SK-N-SH (cell line): ENCODE data around the gene NOPCHAP1. TPM values are rescaled to one million over a fixed set of nuclear protein-coding genes. Genes with fewer than 3 reads are reported as not detected.

Source experiments
- CTCF ChIA-PET: fragments of 300-600, 350-600 bp; formaldehyde crosslinking; extraction: SDS; loops from one replicate; lab custom pipeline; 2021; lab: Yijun Ruan, JAX
- POLR2A ChIA-PET: fragments of 350-600 bp; sonication (Branson Sonifier 250); formaldehyde crosslinking; extraction: SDS; loops from one replicate; lab custom pipeline; 2020; ENCODE audit warnings: antibody characterized with exemption, inconsistent platforms; lab: Yijun Ruan, JAX
- DNase-seq: peaks from one replicate; pipeline ENCODE4 v3.0.0; 2012
- H2AFZ ChIP-seq: fragments of 200-600 bp; sonication (generic); 2 replicates; pipeline ENCODE4 v1.8.1; 2016; ENCODE audit warnings: antibody characterized with exemption, mild to moderate bottlenecking, low read depth
- H3F3A ChIP-seq: fragments of 200-600 bp; sonication (generic); replicated peaks from 2 replicates; pipeline ENCODE3; 2016; ENCODE audit warnings: antibody characterized with exemption, mild to moderate bottlenecking; ENCODE audit not compliant: insufficient read depth
- H3K27ac ChIP-seq, 2 experiments: fragments of 200-500 bp in 1 of 2; fragments of 200-600 bp in 1 of 2; sonication (Bioruptor generic) in 1 of 2; sonication (generic), shearing (Covaris generic) in 1 of 2; 2 replicates each; pipeline versions ENCODE4 v1.5.1 to v1.6.1; 2014 to 2016; ENCODE audit warnings: low read depth in 2 of 2, inconsistent platforms in 1 of 2, low read length in 1 of 2, mild to moderate bottlenecking in 1 of 2, mixed read lengths in 1 of 2
- H3K27me3 ChIP-seq: fragments of 200-600 bp; sonication (generic), shearing (Covaris generic); 2 replicates; pipeline ENCODE4 v1.6.1; 2016; ENCODE audit warnings: mixed run types; ENCODE audit not compliant: insufficient read depth
- H3K36me3 ChIP-seq, 2 experiments: fragments of 200-500 bp in 1 of 2; fragments of 200-600 bp in 1 of 2; sonication (Bioruptor generic) in 1 of 2; sonication (generic) in 1 of 2; replicated peaks in 1 of 2; 2 replicates each; pipeline versions ENCODE3 to v1.5.1; 2014 to 2016; ENCODE audit warnings: low read length in 1 of 2, mild to moderate bottlenecking in 1 of 2; ENCODE audit not compliant: insufficient read depth in 2 of 2, control insufficient read depth in 1 of 2
- H3K4me1 ChIP-seq, 2 experiments: fragments of 200-500 bp in 1 of 2; fragments of 200-600 bp in 1 of 2; sonication (Bioruptor generic) in 1 of 2; sonication (generic), shearing (Covaris generic) in 1 of 2; 2 replicates each; pipeline versions ENCODE4 v1.5.1 to v1.6.1; 2014 to 2016; ENCODE audit warnings: low read depth in 1 of 2, low read length in 1 of 2, mixed run types in 1 of 2; ENCODE audit not compliant: insufficient read depth in 2 of 2, control insufficient read depth in 1 of 2
- H3K4me2 ChIP-seq: fragments of 200-600 bp; sonication (generic), shearing (Covaris generic); 2 replicates; pipeline ENCODE4 v1.6.1; 2017; ENCODE audit warnings: mixed run types
- H3K4me3 ChIP-seq, 2 experiments: fragments of 200-500 bp in 1 of 2; fragments of 200-600 bp in 1 of 2; sonication (Bioruptor generic) in 1 of 2; sonication (generic), shearing (Covaris generic) in 1 of 2; 2 replicates each; pipeline versions ENCODE4 v1.5.1 to v1.8.1; 2014 to 2016; ENCODE audit warnings: low read depth in 2 of 2, inconsistent platforms in 1 of 2, low read length in 1 of 2, mild to moderate bottlenecking in 1 of 2, mixed read lengths in 1 of 2, moderate library complexity in 1 of 2
- H3K79me2 ChIP-seq: fragments of 200-600 bp; sonication (generic); 2 replicates; pipeline ENCODE4 v1.8.1; 2017; ENCODE audit warnings: mild to moderate bottlenecking; ENCODE audit not compliant: insufficient read depth
- H3K9ac ChIP-seq: fragments of 200-600 bp; sonication (generic); 2 replicates; pipeline ENCODE4 v1.6.1; 2017; ENCODE audit warnings: mixed run types
- H3K9me2 ChIP-seq: fragments of 200-600 bp; sonication (generic); 2 replicates; pipeline ENCODE4 v1.6.1; 2017; ENCODE audit warnings: mixed run types
- H3K9me3 ChIP-seq: fragments of 200-600 bp; sonication (generic); 2 replicates; pipeline ENCODE4 v1.6.1; 2017; ENCODE audit warnings: mixed run types, mild to moderate bottlenecking, moderate library complexity
- H4K20me1 ChIP-seq: fragments of 200-600 bp; sonication (generic); 2 replicates; pipeline ENCODE4 v1.6.1; 2017; ENCODE audit warnings: mild to moderate bottlenecking, mixed run types; ENCODE audit not compliant: insufficient read depth
- FOSL2 ChIP-seq: IDR thresholded peaks from 2 replicates; pipeline ENCODE4 v1.4.0; 2012; ENCODE audit warnings: low read depth, mild to moderate bottlenecking, moderate library complexity, borderline replicate concordance
- JUND ChIP-seq: IDR thresholded peaks from 2 replicates; pipeline ENCODE4 v1.4.0; 2012
- MXI1 ChIP-seq: IDR thresholded peaks from 2 replicates; pipeline ENCODE4 v1.6.1; 2012; ENCODE audit warnings: mild to moderate bottlenecking, low read depth, low read length, improper control_type of control experiment
- NFIC ChIP-seq: IDR thresholded peaks from 2 replicates; pipeline ENCODE4 v1.4.0; 2012; ENCODE audit warnings: borderline replicate concordance
- RAD21 ChIP-seq: IDR thresholded peaks from 2 replicates; pipeline ENCODE4 v1.6.1; 2012; ENCODE audit warnings: mild to moderate bottlenecking, low read length
- RCOR1 ChIP-seq: fragments of 150-350 bp; IDR thresholded peaks from 2 replicates; pipeline ENCODE4 v1.6.1; 2017; ENCODE audit warnings: antibody characterized with exemption, low read length
- RFX5 ChIP-seq: IDR thresholded peaks from 2 replicates; pipeline ENCODE4 v1.6.1; 2012; ENCODE audit warnings: mild to moderate bottlenecking, improper control_type of control experiment, low read length
- SIN3A ChIP-seq: IDR thresholded peaks from 2 replicates; pipeline ENCODE4 v1.6.1; 2012; ENCODE audit warnings: low read depth, mild to moderate bottlenecking, low read length, moderate library complexity, borderline replicate concordance
- YY1 ChIP-seq: IDR thresholded peaks from 2 replicates; pipeline ENCODE4 v1.4.0; 2012; ENCODE audit warnings: low read depth, mild to moderate bottlenecking
- WGBS: methylation state at CpG from one replicate; pipeline ENCODE4 v1.1.6; 2017; ENCODE audit warnings: low lambda C conversion rate; 5-methylcytosine and 5-hydroxymethylcytosine counted together
- polyA plus RNA-seq, 3 experiments: library from polyadenylated mRNA; depleted of rRNA; stranded (reverse); fragments of >200 nt; gene quantifications; 2 replicates each; pipeline ENCODE4 v1.2.3, GENCODE V29; 2012
- TF ChIP-seq, protein P1 (sequence below): fragments of 150-350 bp; IDR thresholded peaks from 2 replicates; pipeline ENCODE4 v1.6.1; 2017; ENCODE audit warnings: antibody characterized with exemption, low read length, low read depth, borderline replicate concordance
- TF ChIP-seq, protein P2 (sequence below): IDR thresholded peaks from 2 replicates; pipeline ENCODE4; 2012
- TF ChIP-seq, protein P3 (sequence below): IDR thresholded peaks from 2 replicates; pipeline ENCODE4 v1.4.0; 2012; ENCODE audit warnings: low read depth, borderline replicate concordance
- TF ChIP-seq, protein P4 (sequence below): fragments of 200-600 bp; sonication (generic); IDR thresholded peaks from 2 replicates; pipeline ENCODE4 v1.6.1; 2017; ENCODE audit warnings: antibody characterized with exemption, mild to moderate bottlenecking, moderate library complexity

Gene NOPCHAP1
- polyA plus RNA-seq, 1 of the 3 experiments (the other 2 are of a cell fraction) = 17.3 TPM

DNA sequence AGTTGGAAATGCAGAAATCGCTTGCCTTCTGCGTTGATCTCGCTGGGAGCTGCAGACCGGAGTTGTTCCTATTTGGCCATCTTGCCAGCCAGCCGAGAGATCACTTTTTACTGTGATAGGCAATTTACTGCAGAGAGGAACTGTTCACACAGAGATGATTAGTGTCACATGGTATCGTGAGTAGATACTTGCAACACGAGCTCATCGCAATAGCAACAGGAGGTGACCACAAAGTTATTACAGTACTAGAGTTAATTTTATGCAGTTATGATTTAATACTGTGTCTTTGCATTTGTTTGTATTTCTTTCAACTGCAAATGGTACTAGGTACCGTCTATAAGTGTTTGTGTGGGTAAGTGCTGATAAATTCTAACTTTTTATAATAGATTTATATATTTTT lies 27.8 kb downstream of the NOPCHAP1 start:
- Histone ChIP-seq H3F3A (no peaks in the 10 kb centered on the region), H3K4me2 (no peak overlapping the region), H3K9me3 (peaks cover 6% of the 10 kb centered on the region; the same call in 1 of the 2 replicates), H4K20me1 (no peaks in the 10 kb centered on the region), H3K9me2 (no peaks in the 10 kb centered on the region), H3K36me3 (peaks cover 29 to 37% of the 10 kb centered on the region in 2 experiments), H2AFZ (no peak overlapping the region), H3K4me1 (peaks cover 0 to 5% of the 10 kb centered on the region in 2 experiments; a peak in 1 of 4 replicates), H3K4me3 (no peak overlapping the region), H3K27me3 (no peaks in the 10 kb centered on the region), H3K79me2 (peaks cover 11% of the 10 kb centered on the region), H3K9ac (no peak overlapping the region), H3K27ac (no peak overlapping the region)
- ChIA-PET POLR2A (no interaction called here), CTCF (no interaction called here)
- no peak for DNase-seq
- WGBS = 96% methylated on average over 9 of the region's 9 CpGs
- TF ChIP-seq, protein P1, sequence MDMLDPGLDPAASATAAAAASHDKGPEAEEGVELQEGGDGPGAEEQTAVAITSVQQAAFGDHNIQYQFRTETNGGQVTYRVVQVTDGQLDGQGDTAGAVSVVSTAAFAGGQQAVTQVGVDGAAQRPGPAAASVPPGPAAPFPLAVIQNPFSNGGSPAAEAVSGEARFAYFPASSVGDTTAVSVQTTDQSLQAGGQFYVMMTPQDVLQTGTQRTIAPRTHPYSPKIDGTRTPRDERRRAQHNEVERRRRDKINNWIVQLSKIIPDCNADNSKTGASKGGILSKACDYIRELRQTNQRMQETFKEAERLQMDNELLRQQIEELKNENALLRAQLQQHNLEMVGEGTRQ = no peak
- TF ChIP-seq SIN3A (no peak), FOSL2 (no peak), JUND (no peak), RCOR1 (no peak), RAD21 (no peak), MXI1 (no peak), NFIC (no peak), YY1 (no peak), RFX5 (no peak)
- TF ChIP-seq, protein P2, sequence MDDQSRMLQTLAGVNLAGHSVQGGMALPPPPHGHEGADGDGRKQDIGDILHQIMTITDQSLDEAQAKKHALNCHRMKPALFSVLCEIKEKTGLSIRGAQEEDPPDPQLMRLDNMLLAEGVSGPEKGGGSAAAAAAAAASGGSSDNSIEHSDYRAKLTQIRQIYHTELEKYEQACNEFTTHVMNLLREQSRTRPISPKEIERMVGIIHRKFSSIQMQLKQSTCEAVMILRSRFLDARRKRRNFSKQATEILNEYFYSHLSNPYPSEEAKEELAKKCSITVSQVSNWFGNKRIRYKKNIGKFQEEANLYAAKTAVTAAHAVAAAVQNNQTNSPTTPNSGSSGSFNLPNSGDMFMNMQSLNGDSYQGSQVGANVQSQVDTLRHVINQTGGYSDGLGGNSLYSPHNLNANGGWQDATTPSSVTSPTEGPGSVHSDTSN = no peak
- TF ChIP-seq, protein P3, sequence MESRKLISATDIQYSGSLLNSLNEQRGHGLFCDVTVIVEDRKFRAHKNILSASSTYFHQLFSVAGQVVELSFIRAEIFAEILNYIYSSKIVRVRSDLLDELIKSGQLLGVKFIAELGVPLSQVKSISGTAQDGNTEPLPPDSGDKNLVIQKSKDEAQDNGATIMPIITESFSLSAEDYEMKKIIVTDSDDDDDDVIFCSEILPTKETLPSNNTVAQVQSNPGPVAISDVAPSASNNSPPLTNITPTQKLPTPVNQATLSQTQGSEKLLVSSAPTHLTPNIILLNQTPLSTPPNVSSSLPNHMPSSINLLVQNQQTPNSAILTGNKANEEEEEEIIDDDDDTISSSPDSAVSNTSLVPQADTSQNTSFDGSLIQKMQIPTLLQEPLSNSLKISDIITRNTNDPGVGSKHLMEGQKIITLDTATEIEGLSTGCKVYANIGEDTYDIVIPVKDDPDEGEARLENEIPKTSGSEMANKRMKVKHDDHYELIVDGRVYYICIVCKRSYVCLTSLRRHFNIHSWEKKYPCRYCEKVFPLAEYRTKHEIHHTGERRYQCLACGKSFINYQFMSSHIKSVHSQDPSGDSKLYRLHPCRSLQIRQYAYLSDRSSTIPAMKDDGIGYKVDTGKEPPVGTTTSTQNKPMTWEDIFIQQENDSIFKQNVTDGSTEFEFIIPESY = no peak
- TF ChIP-seq, protein P4, sequence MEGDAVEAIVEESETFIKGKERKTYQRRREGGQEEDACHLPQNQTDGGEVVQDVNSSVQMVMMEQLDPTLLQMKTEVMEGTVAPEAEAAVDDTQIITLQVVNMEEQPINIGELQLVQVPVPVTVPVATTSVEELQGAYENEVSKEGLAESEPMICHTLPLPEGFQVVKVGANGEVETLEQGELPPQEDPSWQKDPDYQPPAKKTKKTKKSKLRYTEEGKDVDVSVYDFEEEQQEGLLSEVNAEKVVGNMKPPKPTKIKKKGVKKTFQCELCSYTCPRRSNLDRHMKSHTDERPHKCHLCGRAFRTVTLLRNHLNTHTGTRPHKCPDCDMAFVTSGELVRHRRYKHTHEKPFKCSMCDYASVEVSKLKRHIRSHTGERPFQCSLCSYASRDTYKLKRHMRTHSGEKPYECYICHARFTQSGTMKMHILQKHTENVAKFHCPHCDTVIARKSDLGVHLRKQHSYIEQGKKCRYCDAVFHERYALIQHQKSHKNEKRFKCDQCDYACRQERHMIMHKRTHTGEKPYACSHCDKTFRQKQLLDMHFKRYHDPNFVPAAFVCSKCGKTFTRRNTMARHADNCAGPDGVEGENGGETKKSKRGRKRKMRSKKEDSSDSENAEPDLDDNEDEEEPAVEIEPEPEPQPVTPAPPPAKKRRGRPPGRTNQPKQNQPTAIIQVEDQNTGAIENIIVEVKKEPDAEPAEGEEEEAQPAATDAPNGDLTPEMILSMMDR = no peak
- TF ChIP-seq, all 33 proteins: peak for 0
